Activated T-cell treated with anti-CD3 and anti-CD28 coated beads, Interleukin-2, amount 50 U/mL, for 4 hours (primary cell): ENCODE measurements around the gene CNTFR. TPM values are rescaled to one million over a fixed set of nuclear protein-coding genes. Genes with fewer than 3 reads are reported as not detected.
A peak's percentile ranks its signal among the peaks of the same experiment; 100 is the strongest.

Source experiments
- ATAC-seq, 2 donors: fragments of 200-7000 bp; cut with Tn5 transposase; one replicate each; pipeline ENCODE4 v1.10.0; 2021
- DNase-seq: peaks from one replicate; pipeline ENCODE4 v3.0.0-alpha.2; 2020
- H3K27me3 Mint-ChIP-seq: one replicate; pipeline ENCODE4 v1.8.0; 2021; ENCODE audit warnings: low read depth, mixed read lengths
- H3K36me3 Mint-ChIP-seq: one replicate; pipeline ENCODE4 v1.8.0; 2022; ENCODE audit warnings: mixed read lengths; ENCODE audit not compliant: insufficient read depth
- H3K4me1 Mint-ChIP-seq: one replicate; pipeline ENCODE4 v1.8.0; 2021; ENCODE audit warnings: low read depth, mixed read lengths
- H3K4me3 Mint-ChIP-seq: one replicate; pipeline ENCODE4 v1.8.0; 2021; ENCODE audit warnings: mild to moderate bottlenecking, moderate library complexity, mixed read lengths
- H3K9me3 Mint-ChIP-seq: one replicate; pipeline ENCODE4 v1.8.0; 2021; ENCODE audit warnings: mixed read lengths
- total RNA-seq, 3 donors: library from RNA; stranded (reverse); gene quantifications; one replicate each; pipeline ENCODE4 v1.2.1, GENCODE V29; 2021

The CNTFR gene
- total RNA-seq, 3 donors from 2014 or later: 0.18 TPM; not detected in 2

- Mint-ChIP-seq H3K4me3 (peak overlapping the region; percentile 74), H3K36me3 (no peaks in the 10 kb centered on the region), H3K9me3 (no peaks in the 10 kb centered on the region), H3K4me1 (peaks cover 18% of the 10 kb centered on the region), H3K27me3 (peaks cover 56% of the 10 kb centered on the region)
- DNase-seq (no peak), ATAC-seq (peak; percentile 8 to 11)
Observed at GRCh38 chr9:34627716-34628655, 38.5 kb upstream of the CNTFR start.

DNA sequence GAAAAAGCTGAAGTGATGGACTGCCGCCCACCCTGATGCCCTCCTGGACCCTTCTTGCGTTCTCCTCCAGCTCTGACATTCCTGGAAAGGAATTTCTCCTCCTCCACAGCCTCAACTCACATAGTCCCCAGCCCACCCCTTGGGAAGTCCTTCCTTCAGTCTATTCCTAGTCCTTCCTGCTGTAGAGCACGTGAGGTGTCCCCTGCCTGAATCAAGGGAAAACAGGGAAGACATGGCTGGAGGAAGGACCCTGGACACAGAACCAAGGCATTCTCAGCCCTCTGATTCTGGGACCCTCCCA lies 35.6 kb upstream of the CNTFR start:
- DNase-seq (no peak), ATAC-seq (no peak)
- Mint-ChIP-seq H3K4me1 (peaks cover 22% of the 10 kb centered on the region), H3K4me3 (no peak overlapping the region), H3K27me3 (peaks cover 64% of the 10 kb centered on the region), H3K36me3 (no peaks in the 10 kb centered on the region), H3K9me3 (no peaks in the 10 kb centered on the region)

- no peaks in the 10 kb centered on the region for H3K9me3 Mint-ChIP-seq
- DNase-seq (no peak), ATAC-seq (no peak)
- no peak overlapping the region for H3K4me3 Mint-ChIP-seq
- H3K4me1 Mint-ChIP-seq: peaks cover 27% of the 10 kb centered on the region
- H3K27me3 Mint-ChIP-seq: peaks cover 60% of the 10 kb centered on the region
- no peaks in the 10 kb centered on the region for H3K36me3 Mint-ChIP-seq
Observed at GRCh38 chr9:34624475-34625185, 35.1 kb upstream of the CNTFR start.

- DNase-seq (no peak), ATAC-seq (no peak)
- peaks cover 53% of the 10 kb centered on the region for H3K27me3 Mint-ChIP-seq
- no peaks in the 10 kb centered on the region for H3K9me3 Mint-ChIP-seq
- H3K4me3 Mint-ChIP-seq: peak overlapping the region; percentile 49
- H3K4me1 Mint-ChIP-seq: peaks cover 31% of the 10 kb centered on the region
- H3K36me3 Mint-ChIP-seq: no peaks in the 10 kb centered on the region
Observed at GRCh38 chr9:34623374-34624235, 34.1 kb upstream of the CNTFR start.

DNA sequence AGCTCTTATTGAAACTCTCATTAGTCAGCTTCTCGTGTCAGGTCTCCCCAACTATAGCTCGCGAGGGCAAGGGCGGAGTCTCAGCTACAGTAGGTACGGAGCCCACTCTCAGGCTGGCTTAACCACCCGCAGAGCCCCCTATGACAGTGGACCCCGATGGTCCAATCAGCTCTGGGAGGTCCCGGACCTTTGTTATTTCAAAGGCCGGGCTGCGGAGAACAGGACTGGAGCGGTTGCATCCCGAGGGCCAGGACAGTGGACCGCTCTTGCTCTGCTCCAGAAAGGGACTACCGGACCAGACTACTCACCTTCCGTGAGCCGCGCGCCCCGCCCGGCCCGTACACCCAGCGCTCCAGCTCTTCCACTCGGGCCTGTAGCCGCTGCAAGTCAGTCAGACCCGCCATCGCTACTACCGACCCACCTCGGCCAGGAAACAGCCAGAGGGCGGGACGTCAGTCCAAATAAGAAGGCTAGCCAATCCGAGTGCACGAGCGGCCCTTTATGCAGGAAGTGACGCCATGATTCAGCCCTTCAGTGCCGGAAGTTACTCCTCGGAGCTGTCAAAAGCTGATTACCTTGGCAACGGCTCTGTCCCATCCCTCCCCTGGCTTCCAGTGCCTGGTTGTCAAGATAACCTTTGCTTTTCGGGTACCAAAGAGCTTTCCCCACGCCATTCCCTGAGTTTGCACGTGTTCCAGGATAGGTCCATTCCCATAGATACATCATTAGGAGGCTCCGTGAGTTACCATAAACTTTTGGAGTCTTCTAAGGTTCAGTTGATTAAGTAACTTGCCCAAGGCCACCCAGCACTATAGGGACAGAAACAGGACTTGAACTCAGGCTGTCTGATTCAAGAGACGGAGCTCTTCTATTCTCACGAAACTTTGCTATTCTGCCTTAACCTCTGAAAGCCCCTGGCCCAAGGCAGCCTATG lies 30.8 kb upstream of the CNTFR start, which contains the start of gene DCTN3:
TSS of gene DCTN3 (minus strand) at position 435 of the 934 bp plus-strand sequence. CDS start at position 404, 31 bp downstream.
- Mint-ChIP-seq H3K4me3 (peak within 1 kb of the TSS; percentile 96), H3K36me3 (peaks cover 14% of the 10 kb centered on the region), H3K9me3 (no peaks in the 10 kb centered on the region), H3K27me3 (peaks cover 28% of the 10 kb centered on the region), H3K4me1 (peaks cover 24% of the 10 kb centered on the region)
- ATAC-seq: peak; percentile 99
- DNase-seq: peak; percentile 83

- Mint-ChIP-seq H3K4me1 (peaks cover 32% of the 10 kb centered on the region), H3K9me3 (no peaks in the 10 kb centered on the region), H3K4me3 (no peak overlapping the region), H3K36me3 (peaks cover 14% of the 10 kb centered on the region), H3K27me3 (no peaks in the 10 kb centered on the region)
- no peak for DNase-seq
- ATAC-seq: no peak
Observed at GRCh38 chr9:34615132-34615531, 25.6 kb upstream of the CNTFR start.

GRCh38 chr9:34612788-34613390 lies 23.4 kb upstream of the CNTFR start:
- Mint-ChIP-seq H3K9me3 (no peaks in the 10 kb centered on the region), H3K4me1 (peaks cover 19% of the 10 kb centered on the region), H3K4me3 (peak overlapping the region; percentile 86), H3K27me3 (no peaks in the 10 kb centered on the region), H3K36me3 (peaks cover 10% of the 10 kb centered on the region)
- DNase-seq (peak; percentile 57), ATAC-seq (peak; percentile 42 to 54)

- peaks cover 19% of the 10 kb centered on the region for H3K4me1 Mint-ChIP-seq
- peaks cover 6% of the 10 kb centered on the region for H3K36me3 Mint-ChIP-seq
- no peaks in the 10 kb centered on the region for H3K27me3 Mint-ChIP-seq
- DNase-seq: peak; percentile 76
- no peaks in the 10 kb centered on the region for H3K9me3 Mint-ChIP-seq
- peak within 1 kb of the TSS; percentile 86 for H3K4me3 Mint-ChIP-seq
- ATAC-seq: peak; percentile 94
Observed at GRCh38 chr9:34611811-34612787, 22.6 kb upstream of the CNTFR start, which contains the start of gene RPP25L. RPP25L (minus strand) TSS chr9:34612097; CDS start chr9:34611296, 801 bp downstream.

DNA sequence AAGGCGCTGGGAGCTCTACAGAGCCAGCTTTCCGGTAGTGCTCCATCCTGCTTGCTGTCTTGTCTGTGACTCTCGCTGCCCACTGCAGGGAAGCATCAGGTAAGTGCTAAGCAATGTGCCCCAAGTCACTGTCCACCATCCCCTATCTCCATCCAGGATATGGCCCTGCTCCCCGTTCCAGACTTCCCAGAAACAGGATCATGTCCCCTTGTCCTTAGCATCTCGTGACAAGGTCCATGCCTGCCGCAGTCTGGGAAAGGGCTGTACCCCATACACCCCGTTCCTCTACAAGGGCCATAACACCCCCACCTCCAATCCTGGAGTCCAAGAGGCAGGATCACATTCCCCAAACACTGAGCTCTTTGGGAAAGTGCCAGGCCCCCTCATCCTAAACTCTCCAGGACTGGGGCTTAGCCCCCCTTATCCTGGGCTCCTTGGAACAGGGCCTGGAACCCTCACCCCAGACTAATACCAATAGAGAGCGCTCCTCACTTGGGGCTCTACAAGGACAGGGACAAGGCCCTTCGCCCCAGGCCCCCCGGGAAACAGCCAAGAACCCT lies 21.8 kb upstream of the CNTFR start:
- Mint-ChIP-seq H3K9me3 (no peaks in the 10 kb centered on the region), H3K4me3 (peak overlapping the region; percentile 86)
- ATAC-seq: peak; percentile 17 to 22

DNA sequence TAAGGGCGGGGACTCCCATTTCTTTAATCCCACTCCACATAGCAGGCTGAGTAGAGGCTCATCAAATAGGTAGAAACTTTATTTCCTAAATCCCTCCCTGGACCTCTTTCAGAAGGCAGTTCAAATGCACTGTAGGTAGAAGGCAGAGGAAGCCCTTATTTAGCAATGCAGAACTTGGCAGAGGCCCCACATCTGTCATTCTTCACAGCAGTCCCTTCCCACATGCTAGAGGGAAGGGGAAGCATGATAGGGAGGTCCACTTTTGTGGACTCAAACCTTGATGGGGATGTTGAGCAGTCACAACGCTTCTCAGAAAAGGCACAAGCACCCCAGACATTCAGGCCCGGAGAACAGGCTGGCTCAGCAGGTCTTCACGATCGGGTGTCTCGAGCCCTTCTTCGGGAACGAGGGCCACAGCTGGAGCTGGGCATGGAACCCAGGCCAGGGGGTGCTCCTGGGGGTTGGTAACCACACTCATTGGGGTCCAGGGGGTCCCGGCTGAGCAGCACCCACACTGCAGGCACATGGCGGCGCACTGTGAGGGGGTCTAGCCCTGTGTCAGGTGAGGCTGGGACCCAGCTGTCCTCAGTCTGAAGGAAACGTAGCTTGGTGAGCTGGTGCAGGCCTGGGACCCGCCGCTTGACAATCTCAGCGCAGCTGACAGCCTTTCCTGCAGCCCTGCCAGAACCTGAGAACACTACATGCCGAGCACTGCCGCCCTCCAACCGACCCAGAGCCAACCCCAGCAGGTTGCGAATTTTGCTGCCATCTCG lies 21.1 kb upstream of the CNTFR start:
- H3K9me3 Mint-ChIP-seq: no peaks in the 10 kb centered on the region
- DNase-seq (no peak), ATAC-seq (no peak)
- H3K27me3 Mint-ChIP-seq: no peaks in the 10 kb centered on the region
- peak overlapping the region; percentile 86 for H3K4me3 Mint-ChIP-seq
- no peaks in the 10 kb centered on the region for H3K36me3 Mint-ChIP-seq
- H3K4me1 Mint-ChIP-seq: peaks cover 19% of the 10 kb centered on the region

More for the DNA sequence above, 21.8 kb upstream of the CNTFR start:
- Mint-ChIP-seq H3K36me3 (peaks cover 2% of the 10 kb centered on the region), H3K27me3 (no peaks in the 10 kb centered on the region), H3K4me1 (peaks cover 19% of the 10 kb centered on the region)
- no peak for DNase-seq

GRCh38 chr9:34607331-34607730 lies 17.8 kb upstream of the CNTFR start:
- no peaks in the 10 kb centered on the region for H3K9me3 Mint-ChIP-seq
- peaks cover 3% of the 10 kb centered on the region for H3K27me3 Mint-ChIP-seq
- peaks cover 10% of the 10 kb centered on the region for H3K4me1 Mint-ChIP-seq
- DNase-seq: no peak
- no peak for ATAC-seq
- H3K4me3 Mint-ChIP-seq: no peak overlapping the region
- H3K36me3 Mint-ChIP-seq: no peaks in the 10 kb centered on the region
